SK-N-SH (cell line): ENCODE data around the gene ICE1. TPM values are rescaled to one million over a fixed set of nuclear protein-coding genes. Genes with fewer than 3 reads are reported as not detected.

Experiments
- CTCF ChIA-PET: fragments of 300-600, 350-600 bp; formaldehyde crosslinking; extraction: SDS; loops from one replicate; lab custom pipeline; 2021; lab: Yijun Ruan, JAX
- POLR2A ChIA-PET: fragments of 350-600 bp; sonication (Branson Sonifier 250); formaldehyde crosslinking; extraction: SDS; loops from one replicate; lab custom pipeline; 2020; ENCODE audit warnings: antibody characterized with exemption, inconsistent platforms; lab: Yijun Ruan, JAX
- DNase-seq: peaks from one replicate; pipeline ENCODE4 v3.0.0; 2012
- H2AFZ ChIP-seq: fragments of 200-600 bp; sonication (generic); 2 replicates; pipeline ENCODE4 v1.8.1; 2016; ENCODE audit warnings: antibody characterized with exemption, mild to moderate bottlenecking, low read depth
- H3F3A ChIP-seq: fragments of 200-600 bp; sonication (generic); replicated peaks from 2 replicates; pipeline ENCODE3; 2016; ENCODE audit warnings: antibody characterized with exemption, mild to moderate bottlenecking; ENCODE audit not compliant: insufficient read depth
- H3K27ac ChIP-seq, 2 experiments: fragments of 200-500 bp in 1 of 2; fragments of 200-600 bp in 1 of 2; sonication (Bioruptor generic) in 1 of 2; sonication (generic), shearing (Covaris generic) in 1 of 2; 2 replicates each; pipeline versions ENCODE4 v1.5.1 to v1.6.1; 2014 to 2016; ENCODE audit warnings: low read depth in 2 of 2, inconsistent platforms in 1 of 2, low read length in 1 of 2, mild to moderate bottlenecking in 1 of 2, mixed read lengths in 1 of 2
- H3K27me3 ChIP-seq: fragments of 200-600 bp; sonication (generic), shearing (Covaris generic); 2 replicates; pipeline ENCODE4 v1.6.1; 2016; ENCODE audit warnings: mixed run types; ENCODE audit not compliant: insufficient read depth
- H3K36me3 ChIP-seq, 2 experiments: fragments of 200-500 bp in 1 of 2; fragments of 200-600 bp in 1 of 2; sonication (Bioruptor generic) in 1 of 2; sonication (generic) in 1 of 2; replicated peaks in 1 of 2; 2 replicates each; pipeline versions ENCODE3 to v1.5.1; 2014 to 2016; ENCODE audit warnings: low read length in 1 of 2, mild to moderate bottlenecking in 1 of 2; ENCODE audit not compliant: insufficient read depth in 2 of 2, control insufficient read depth in 1 of 2
- H3K4me1 ChIP-seq, 2 experiments: fragments of 200-500 bp in 1 of 2; fragments of 200-600 bp in 1 of 2; sonication (Bioruptor generic) in 1 of 2; sonication (generic), shearing (Covaris generic) in 1 of 2; 2 replicates each; pipeline versions ENCODE4 v1.5.1 to v1.6.1; 2014 to 2016; ENCODE audit warnings: low read depth in 1 of 2, low read length in 1 of 2, mixed run types in 1 of 2; ENCODE audit not compliant: insufficient read depth in 2 of 2, control insufficient read depth in 1 of 2
- H3K4me2 ChIP-seq: fragments of 200-600 bp; sonication (generic), shearing (Covaris generic); 2 replicates; pipeline ENCODE4 v1.6.1; 2017; ENCODE audit warnings: mixed run types
- H3K4me3 ChIP-seq, 2 experiments: fragments of 200-500 bp in 1 of 2; fragments of 200-600 bp in 1 of 2; sonication (Bioruptor generic) in 1 of 2; sonication (generic), shearing (Covaris generic) in 1 of 2; 2 replicates each; pipeline versions ENCODE4 v1.5.1 to v1.8.1; 2014 to 2016; ENCODE audit warnings: low read depth in 2 of 2, inconsistent platforms in 1 of 2, low read length in 1 of 2, mild to moderate bottlenecking in 1 of 2, mixed read lengths in 1 of 2, moderate library complexity in 1 of 2
- H3K79me2 ChIP-seq: fragments of 200-600 bp; sonication (generic); 2 replicates; pipeline ENCODE4 v1.8.1; 2017; ENCODE audit warnings: mild to moderate bottlenecking; ENCODE audit not compliant: insufficient read depth
- H3K9ac ChIP-seq: fragments of 200-600 bp; sonication (generic); 2 replicates; pipeline ENCODE4 v1.6.1; 2017; ENCODE audit warnings: mixed run types
- H3K9me2 ChIP-seq: fragments of 200-600 bp; sonication (generic); 2 replicates; pipeline ENCODE4 v1.6.1; 2017; ENCODE audit warnings: mixed run types
- H3K9me3 ChIP-seq: fragments of 200-600 bp; sonication (generic); 2 replicates; pipeline ENCODE4 v1.6.1; 2017; ENCODE audit warnings: mixed run types, mild to moderate bottlenecking, moderate library complexity
- H4K20me1 ChIP-seq: fragments of 200-600 bp; sonication (generic); 2 replicates; pipeline ENCODE4 v1.6.1; 2017; ENCODE audit warnings: mild to moderate bottlenecking, mixed run types; ENCODE audit not compliant: insufficient read depth
- CHD2 ChIP-seq: fragments of 150-350 bp; IDR thresholded peaks from 2 replicates; pipeline ENCODE4 v1.6.1; 2018; ENCODE audit warnings: low read length; ENCODE audit not compliant: partially characterized antibody
- EZH2phosphoT487 ChIP-seq: fragments of 200-600 bp; sonication (generic); IDR thresholded peaks from 2 replicates; pipeline ENCODE4 v1.6.1; 2017; ENCODE audit warnings: low read depth, mixed run types, mild to moderate bottlenecking, antibody characterized with exemption, moderate library complexity, borderline replicate concordance
- FOSL2 ChIP-seq: IDR thresholded peaks from 2 replicates; pipeline ENCODE4 v1.4.0; 2012; ENCODE audit warnings: low read depth, mild to moderate bottlenecking, moderate library complexity, borderline replicate concordance
- JUND ChIP-seq: IDR thresholded peaks from 2 replicates; pipeline ENCODE4 v1.4.0; 2012
- MEF2A ChIP-seq: IDR thresholded peaks from 2 replicates; pipeline ENCODE4 v1.4.0; 2012; ENCODE audit warnings: low read depth, borderline replicate concordance
- MXI1 ChIP-seq: IDR thresholded peaks from 2 replicates; pipeline ENCODE4 v1.6.1; 2012; ENCODE audit warnings: mild to moderate bottlenecking, low read depth, low read length, improper control_type of control experiment
- REST ChIP-seq: IDR thresholded peaks from 2 replicates; pipeline ENCODE4 v1.6.1; 2012; ENCODE audit warnings: mild to moderate bottlenecking, low read depth, low read length, moderate library complexity
- RFX5 ChIP-seq: IDR thresholded peaks from 2 replicates; pipeline ENCODE4 v1.6.1; 2012; ENCODE audit warnings: mild to moderate bottlenecking, improper control_type of control experiment, low read length
- RXRA ChIP-seq: IDR thresholded peaks from 2 replicates; pipeline ENCODE4 v1.4.0; 2012; ENCODE audit warnings: low read depth, mild to moderate bottlenecking, borderline replicate concordance
- SMC3 ChIP-seq: IDR thresholded peaks from 2 replicates; pipeline ENCODE4 v1.6.1; 2012; ENCODE audit warnings: low read depth, low read length, improper control_type of control experiment
- TCF12 ChIP-seq: IDR thresholded peaks from 2 replicates; pipeline ENCODE4 v1.4.0; 2012
- TEAD4 ChIP-seq: IDR thresholded peaks from 2 replicates; pipeline ENCODE4 v1.4.0; 2012; ENCODE audit warnings: mild to moderate bottlenecking, borderline replicate concordance; ENCODE audit not compliant: insufficient read depth
- YY1 ChIP-seq: IDR thresholded peaks from 2 replicates; pipeline ENCODE4 v1.4.0; 2012; ENCODE audit warnings: low read depth, mild to moderate bottlenecking
- ZBTB33 ChIP-seq: IDR thresholded peaks from 2 replicates; pipeline ENCODE4 v1.4.0; 2012; ENCODE audit warnings: low read depth, borderline replicate concordance
- WGBS: methylation state at CpG from one replicate; pipeline ENCODE4 v1.1.6; 2017; ENCODE audit warnings: low lambda C conversion rate; 5-methylcytosine and 5-hydroxymethylcytosine counted together
- polyA plus RNA-seq, 3 experiments: library from polyadenylated mRNA; depleted of rRNA; stranded (reverse); fragments of >200 nt; gene quantifications; 2 replicates each; pipeline ENCODE4 v1.2.3, GENCODE V29; 2012

Gene ICE1
- polyA plus RNA-seq, 1 of the 3 experiments (the other 2 are of a cell fraction) = 9.4 TPM

GRCh38 chr5:5480481-5481111 is 58.1 kb downstream of the ICE1 start:
- Histone ChIP-seq H3K4me2 (no peak overlapping the region), H3K4me3 (no peak overlapping the region), H3K4me1 (no peaks in the 10 kb centered on the region), H3K9me3 (no peaks in the 10 kb centered on the region), H2AFZ (no peak overlapping the region), H3K36me3 (peaks cover 31 to 33% of the 10 kb centered on the region in 2 experiments), H3K9me2 (no peaks in the 10 kb centered on the region), H3K27ac (no peak overlapping the region), H4K20me1 (no peaks in the 10 kb centered on the region), H3K27me3 (no peaks in the 10 kb centered on the region), H3K79me2 (no peaks in the 10 kb centered on the region; the same call in 1 of the 2 replicates), H3F3A (no peaks in the 10 kb centered on the region), H3K9ac (no peak overlapping the region)
- TF ChIP-seq RXRA (no peak), MXI1 (no peak), CHD2 (no peak), FOSL2 (no peak), ZBTB33 (no peak), YY1 (no peak), EZH2phosphoT487 (no peak), JUND (no peak), RFX5 (no peak), SMC3 (no peak), TEAD4 (no peak), REST (no peak), TCF12 (no peak), MEF2A (no peak)
- DNase-seq = no peak
- ChIA-PET POLR2A (no interaction called here), CTCF (interaction anchor here (0.9 kb wide), 1 partner anchor 17 kb away, joined by 3 read pairs; no protein-coding TSS in a partner anchor)
- WGBS = 97% methylated on average over 8 of the region's 8 CpGs
